Activated CD4-positive, alpha-beta T cell treated with anti-CD3 and anti-CD28 coated beads for 48 hours (primary cell): ENCODE measurements around the gene MRPL38.

ENCODE experiments used
- DNase-seq: peaks from one replicate; pipeline ENCODE4 v3.0.0-alpha.2; 2020

Gene MRPL38

GRCh38 chr17:75917917-75918445 is 13.3 kb upstream of the MRPL38 start:
- no peak for DNase-seq

- no peak for DNase-seq
Measured at GRCh38 chr17:75917141-75917916, 12.6 kb upstream of the MRPL38 start.

GRCh38 chr17:75915268-75915667 is 10.6 kb upstream of the MRPL38 start:
- DNase-seq, result no peak

- no peak for DNase-seq
Measured at GRCh38 chr17:75914643-75915267, 10.1 kb upstream of the MRPL38 start.

GRCh38 chr17:75913537-75914210 is 9.0 kb upstream of the MRPL38 start:
- DNase-seq, result no peak

- DNase-seq, result no peak
Measured at GRCh38 chr17:75910699-75911098, 6.0 kb upstream of the MRPL38 start.

- no peak for DNase-seq
Measured at GRCh38 chr17:75909812-75910274, 5.2 kb upstream of the MRPL38 start.

GRCh38 chr17:75909051-75909811 is 4.5 kb upstream of the MRPL38 start:
- no peak for DNase-seq

GRCh38 chr17:75908201-75908600 is 3.5 kb upstream of the MRPL38 start:
- DNase-seq, result no peak

GRCh38 chr17:75906143-75906884 is 1.6 kb upstream of the MRPL38 start:
- DNase-seq, result no peak

- DNase-seq, result no peak
Measured at GRCh38 chr17:75902406-75902805, 2.3 kb downstream of the MRPL38 start.

GRCh38 chr17:75901727-75902126 is 3.0 kb downstream of the MRPL38 start:
- DNase-seq, result no peak

- DNase-seq, result no peak
Measured at GRCh38 chr17:75900691-75901533, 3.8 kb downstream of the MRPL38 start.

- DNase-seq, result no peak
Measured at GRCh38 chr17:75899767-75900468, 4.8 kb downstream of the MRPL38 start.

- no peak for DNase-seq
Measured at GRCh38 chr17:75899353-75899752, 5.3 kb downstream of the MRPL38 start.

- DNase-seq, result no peak
Measured at GRCh38 chr17:75898791-75899190, 5.9 kb downstream of the MRPL38 start.

- no peak for DNase-seq
Measured at GRCh38 chr17:75898065-75898464, 6.6 kb downstream of the MRPL38 start.

- no peak for DNase-seq
Measured at GRCh38 chr17:75897160-75898019, 7.3 kb downstream of the MRPL38 start.

- DNase-seq, result peak; percentile 84
Measured at GRCh38 chr17:75896415-75897159, 8.1 kb downstream of the MRPL38 start, which contains the start of gene TRIM65. Gene TRIM65, minus strand, starts transcription at chr17:75896951. Its CDS starts 14 bp downstream, at chr17:75896937.
